Stimulated activated naive CD4-positive, alpha-beta T cell treated with Interleukin-2 at 50 U/mL for 16 hours (primary cell): ENCODE data around the gene USF2.

Source experiments
- DNase-seq: peaks from one replicate; lab custom pipeline; 2025; lab: John Stamatoyannopoulos, UW

USF2 gene

GRCh38 chr19:35301961-35302360, 33.2 kb downstream of the USF2 start:
- no peak for DNase-seq

- no peak for DNase-seq
Measured at GRCh38 chr19:35302446-35302845, 33.7 kb downstream of the USF2 start.

GRCh38 chr19:35303357-35303915, 34.7 kb downstream of the USF2 start:
- DNase-seq = no peak

GRCh38 chr19:35304036-35304435, 35.3 kb downstream of the USF2 start:
- no peak for DNase-seq

- no peak for DNase-seq
Measured at GRCh38 chr19:35305181-35305580, 36.4 kb downstream of the USF2 start.

- no peak for DNase-seq
Measured at GRCh38 chr19:35306473-35307246, 37.9 kb downstream of the USF2 start.

GRCh38 chr19:35307931-35308330, 39.2 kb downstream of the USF2 start:
- DNase-seq = no peak

- DNase-seq = no peak
Measured at GRCh38 chr19:35308910-35309309, 40.1 kb downstream of the USF2 start.

GRCh38 chr19:35309481-35310279, 40.9 kb downstream of the USF2 start:
- DNase-seq = no peak

GRCh38 chr19:35310331-35310730, 41.6 kb downstream of the USF2 start:
- DNase-seq = no peak

- DNase-seq = no peak
Measured at GRCh38 chr19:35310811-35311465, 42.2 kb downstream of the USF2 start.

GRCh38 chr19:35311901-35312665, 43.3 kb downstream of the USF2 start:
- no peak for DNase-seq

GRCh38 chr19:35313587-35313986, 44.8 kb downstream of the USF2 start:
- no peak for DNase-seq

- DNase-seq = no peak
Measured at GRCh38 chr19:35314031-35314430, 45.3 kb downstream of the USF2 start.

GRCh38 chr19:35314858-35315470, 46.2 kb downstream of the USF2 start:
- no peak for DNase-seq

- DNase-seq = no peak
Measured at GRCh38 chr19:35315883-35316282, 47.1 kb downstream of the USF2 start.

- DNase-seq = no peak
Measured at GRCh38 chr19:35316560-35316959, 47.8 kb downstream of the USF2 start.

GRCh38 chr19:35317464-35318043, 48.8 kb downstream of the USF2 start:
- no peak for DNase-seq

- DNase-seq = no peak
Measured at GRCh38 chr19:35318679-35319448, 50.1 kb downstream of the USF2 start.

GRCh38 chr19:35320065-35320713, 51.4 kb downstream of the USF2 start:
- no peak for DNase-seq
